ENCODE data around the gene ADAMTSL1.

Gene ADAMTSL1

DNA sequence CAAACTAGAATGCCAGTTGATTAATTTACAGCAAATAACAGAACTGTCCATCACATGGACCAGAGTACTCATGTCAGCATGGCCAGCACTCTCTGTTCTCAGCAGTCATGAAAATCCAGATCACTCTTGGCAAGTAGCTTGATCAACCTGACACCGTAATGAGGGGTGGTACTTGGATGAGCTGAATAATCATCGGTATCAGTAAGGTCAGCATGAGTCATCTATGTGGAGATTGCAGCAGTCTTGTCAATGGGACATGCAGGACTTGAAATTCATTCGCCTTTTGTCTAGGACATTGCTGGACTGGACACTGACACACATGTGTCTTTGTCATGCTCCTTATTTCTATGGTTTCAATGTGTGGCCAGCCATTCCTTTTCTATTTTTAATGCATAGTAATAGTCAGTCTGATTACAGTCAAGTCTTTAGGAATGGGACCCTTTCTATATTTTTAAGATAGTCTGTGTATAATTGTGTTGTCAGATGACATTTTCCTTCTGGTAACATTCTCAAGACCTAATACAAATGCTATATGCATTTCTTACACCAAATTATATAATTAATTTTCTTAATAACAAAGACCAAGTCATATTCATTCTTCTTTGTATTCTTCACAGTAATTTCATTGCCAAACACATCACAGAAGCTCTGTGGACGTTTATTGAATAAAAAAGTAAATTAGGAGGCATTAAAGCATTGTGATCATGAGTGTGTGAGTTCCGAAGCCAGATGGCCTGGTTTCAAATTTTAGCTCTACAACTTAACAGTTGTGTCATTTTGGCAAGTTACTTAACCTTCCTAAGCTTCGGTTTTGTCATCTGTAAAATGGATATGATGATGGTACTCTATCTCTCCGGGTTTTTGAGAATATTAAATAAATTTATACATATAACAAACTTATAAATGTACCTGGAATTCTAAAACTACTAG lies 57.4 kb downstream of the ADAMTSL1 start:
- Histone ChIP-seq H3K36me3 (ENCODE audit: insufficient read depth, low read length) (no peaks in the 10 kb centered on the region), H3K9me3 (ENCODE audit: insufficient read depth, low read depth, low read length) (peaks cover 8% of the 10 kb centered on the region; the same call in 1 of the 2 replicates), H3K4me2 (ENCODE audit: low read depth, low read length, poor library complexity, severe bottlenecking) (no peak overlapping the region), H3K4me1 (ENCODE audit: insufficient read depth, low read length, poor library complexity, severe bottlenecking) (no peaks in the 10 kb centered on the region), H3K27me3 (ENCODE audit: insufficient read depth, low read length, poor library complexity, severe bottlenecking) (no peaks in the 10 kb centered on the region), H3K9ac (ENCODE audit: low read depth, low read length, poor library complexity, severe bottlenecking) (no peak overlapping the region), H2AFZ (ENCODE audit: low read length) (no peak overlapping the region), H3K79me2 (ENCODE audit: insufficient read depth, low read length) (no peaks in the 10 kb centered on the region), H3K9me2 (replicated peaks; ENCODE audit: low read depth, low read length) (no peaks in the 10 kb centered on the region), H3F3A (ENCODE audit: low read depth) (no peaks in the 10 kb centered on the region), H4K20me1 (ENCODE audit: insufficient read depth, low read length, poor library complexity, severe bottlenecking) (no peaks in the 10 kb centered on the region), H3K4me3 (ENCODE audit: low read length, poor library complexity, severe bottlenecking) (no peak overlapping the region)
- TF ChIP-seq, protein P1, sequence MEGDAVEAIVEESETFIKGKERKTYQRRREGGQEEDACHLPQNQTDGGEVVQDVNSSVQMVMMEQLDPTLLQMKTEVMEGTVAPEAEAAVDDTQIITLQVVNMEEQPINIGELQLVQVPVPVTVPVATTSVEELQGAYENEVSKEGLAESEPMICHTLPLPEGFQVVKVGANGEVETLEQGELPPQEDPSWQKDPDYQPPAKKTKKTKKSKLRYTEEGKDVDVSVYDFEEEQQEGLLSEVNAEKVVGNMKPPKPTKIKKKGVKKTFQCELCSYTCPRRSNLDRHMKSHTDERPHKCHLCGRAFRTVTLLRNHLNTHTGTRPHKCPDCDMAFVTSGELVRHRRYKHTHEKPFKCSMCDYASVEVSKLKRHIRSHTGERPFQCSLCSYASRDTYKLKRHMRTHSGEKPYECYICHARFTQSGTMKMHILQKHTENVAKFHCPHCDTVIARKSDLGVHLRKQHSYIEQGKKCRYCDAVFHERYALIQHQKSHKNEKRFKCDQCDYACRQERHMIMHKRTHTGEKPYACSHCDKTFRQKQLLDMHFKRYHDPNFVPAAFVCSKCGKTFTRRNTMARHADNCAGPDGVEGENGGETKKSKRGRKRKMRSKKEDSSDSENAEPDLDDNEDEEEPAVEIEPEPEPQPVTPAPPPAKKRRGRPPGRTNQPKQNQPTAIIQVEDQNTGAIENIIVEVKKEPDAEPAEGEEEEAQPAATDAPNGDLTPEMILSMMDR (conservative IDR thresholded peaks at IDR 0.05; ENCODE audit: low read length) = no peak
- no peak for TF ChIP-seq EZH2phosphoT487 (IDR thresholded peaks at IDR 0.05; ENCODE audit: borderline replicate concordance)

DNA sequence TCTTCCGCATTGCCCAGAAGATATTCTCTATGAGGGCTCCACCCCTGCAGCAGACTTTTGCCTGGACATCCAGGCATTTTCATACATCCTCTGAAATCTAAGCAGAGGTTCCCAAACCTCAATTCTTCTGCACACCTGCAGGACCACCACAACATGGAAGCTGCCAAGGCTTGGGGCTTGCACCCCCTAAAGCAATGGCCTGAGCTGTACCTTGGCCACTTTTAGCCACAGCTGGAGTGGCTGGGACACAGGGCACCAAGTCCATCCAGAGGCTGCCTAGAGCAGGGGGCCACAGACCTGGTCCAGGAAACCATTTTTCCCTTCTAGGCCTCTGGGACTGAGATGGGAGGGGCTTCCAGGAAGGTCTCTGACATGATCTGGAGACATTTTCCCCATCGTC lies 60.7 kb downstream of the ADAMTSL1 start:
- Histone ChIP-seq H3K9me2 (replicated peaks; ENCODE audit: low read depth, low read length) (no peaks in the 10 kb centered on the region), H3F3A (ENCODE audit: low read depth) (no peaks in the 10 kb centered on the region), H4K20me1 (ENCODE audit: insufficient read depth, low read length, poor library complexity, severe bottlenecking) (no peaks in the 10 kb centered on the region), H3K27me3 (ENCODE audit: insufficient read depth, low read length, poor library complexity, severe bottlenecking) (no peaks in the 10 kb centered on the region), H2AFZ (ENCODE audit: low read length) (no peak overlapping the region), H3K79me2 (ENCODE audit: insufficient read depth, low read length) (no peaks in the 10 kb centered on the region), H3K4me3 (ENCODE audit: low read length, poor library complexity, severe bottlenecking) (no peak overlapping the region), H3K9ac (ENCODE audit: low read depth, low read length, poor library complexity, severe bottlenecking) (no peak overlapping the region), H3K36me3 (ENCODE audit: insufficient read depth, low read length) (no peaks in the 10 kb centered on the region), H3K9me3 (ENCODE audit: insufficient read depth, low read depth, low read length) (peaks cover 9% of the 10 kb centered on the region; the same call in 1 of the 2 replicates), H3K4me1 (ENCODE audit: insufficient read depth, low read length, poor library complexity, severe bottlenecking) (no peaks in the 10 kb centered on the region), H3K4me2 (ENCODE audit: low read depth, low read length, poor library complexity, severe bottlenecking) (no peak overlapping the region)
- TF ChIP-seq EZH2phosphoT487 (IDR thresholded peaks at IDR 0.05; ENCODE audit: borderline replicate concordance) = no peak
- TF ChIP-seq, protein P1 (conservative IDR thresholded peaks at IDR 0.05; ENCODE audit: low read length) = no peak

DNA sequence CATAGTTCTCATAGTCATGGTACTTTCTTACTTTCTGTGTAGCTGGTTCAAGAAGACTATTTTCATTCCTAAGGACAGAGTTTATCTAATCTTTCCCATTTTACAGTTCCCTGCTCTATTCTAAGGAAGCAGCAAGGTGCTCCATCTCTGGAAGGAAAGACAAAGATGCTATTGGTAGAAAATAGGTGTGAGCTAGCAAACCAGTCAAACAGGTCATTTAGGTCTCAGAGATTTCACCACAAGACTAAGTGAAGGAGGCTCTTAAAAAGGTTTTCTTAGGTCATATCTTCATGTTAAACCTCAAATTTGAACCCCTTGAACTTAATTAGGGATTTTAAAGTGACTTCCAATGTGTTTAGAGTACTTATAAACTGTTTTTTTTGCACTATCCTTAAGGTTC lies 62.6 kb downstream of the ADAMTSL1 start:
- H3K9ac ChIP-seq (ENCODE audit: low read depth, low read length, poor library complexity, severe bottlenecking) = no peak overlapping the region
- no peaks in the 10 kb centered on the region for H3K36me3 ChIP-seq (ENCODE audit: insufficient read depth, low read length)
- no peaks in the 10 kb centered on the region for H3K27me3 ChIP-seq (ENCODE audit: insufficient read depth, low read length, poor library complexity, severe bottlenecking)
- H4K20me1 ChIP-seq (ENCODE audit: insufficient read depth, low read length, poor library complexity, severe bottlenecking) = no peaks in the 10 kb centered on the region
- H3F3A ChIP-seq (ENCODE audit: low read depth) = no peaks in the 10 kb centered on the region
- H3K9me3 ChIP-seq (ENCODE audit: insufficient read depth, low read depth, low read length) = peaks cover 9% of the 10 kb centered on the region; the same call in 1 of the 2 replicates
- no peaks in the 10 kb centered on the region for H3K9me2 ChIP-seq (replicated peaks; ENCODE audit: low read depth, low read length)
- no peak overlapping the region for H3K4me2 ChIP-seq (ENCODE audit: low read depth, low read length, poor library complexity, severe bottlenecking)
- no peak overlapping the region for H3K4me3 ChIP-seq (ENCODE audit: low read length, poor library complexity, severe bottlenecking)
- H2AFZ ChIP-seq (ENCODE audit: low read length) = no peak overlapping the region
- H3K4me1 ChIP-seq (ENCODE audit: insufficient read depth, low read length, poor library complexity, severe bottlenecking) = no peaks in the 10 kb centered on the region
- TF ChIP-seq, protein P1 (conservative IDR thresholded peaks at IDR 0.05; ENCODE audit: low read length) = no peak
- no peak for TF ChIP-seq EZH2phosphoT487 (IDR thresholded peaks at IDR 0.05; ENCODE audit: borderline replicate concordance)
- H3K79me2 ChIP-seq (ENCODE audit: insufficient read depth, low read length) = no peaks in the 10 kb centered on the region
